ENCODE results near the gene KATNBL1.
"Not testable (repeated sequence)": the region's sequence is repeated elsewhere in the genome, so short reads cannot be mapped to it uniquely, and the experiment has no call there.

KATNBL1 gene

GRCh38 chr15:34188711-34189110 lies 21.2 kb downstream of the KATNBL1 start:
- DNase-seq, result no peak

GRCh38 chr15:34185666-34186065 lies 24.2 kb downstream of the KATNBL1 start:
- no peak for DNase-seq

GRCh38 chr15:34182942-34183341 lies 27.0 kb downstream of the KATNBL1 start:
- DNase-seq, result no peak

GRCh38 chr15:34179234-34179633 lies 30.7 kb downstream of the KATNBL1 start:
- no peak for DNase-seq

GRCh38 chr15:34165987-34166573 lies 43.8 kb downstream of the KATNBL1 start:
- DNase-seq, result not testable (repeated sequence)

- no peak for DNase-seq
Measured at GRCh38 chr15:34161329-34161963, 48.5 kb downstream of the KATNBL1 start.

- DNase-seq, result no peak
Measured at GRCh38 chr15:34160735-34161134, 49.2 kb downstream of the KATNBL1 start.

GRCh38 chr15:34158355-34158754 lies 51.5 kb downstream of the KATNBL1 start:
- DNase-seq, result no peak

- no peak for DNase-seq
Measured at GRCh38 chr15:34155859-34156258, 54.0 kb downstream of the KATNBL1 start.

GRCh38 chr15:34154725-34155204 lies 55.1 kb downstream of the KATNBL1 start:
- DNase-seq, result no peak

GRCh38 chr15:34147371-34148140 lies 62.3 kb downstream of the KATNBL1 start:
- no peak for DNase-seq

GRCh38 chr15:34133511-34133910 lies 76.4 kb downstream of the KATNBL1 start:
- DNase-seq, result no peak

- no peak for DNase-seq
Measured at GRCh38 chr15:34132881-34133280, 77.0 kb downstream of the KATNBL1 start.

GRCh38 chr15:34128898-34129297 lies 81.0 kb downstream of the KATNBL1 start:
- DNase-seq, result no peak

- no peak for DNase-seq
Measured at GRCh38 chr15:34126522-34126921, 83.4 kb downstream of the KATNBL1 start.

GRCh38 chr15:34125945-34126344 lies 84.0 kb downstream of the KATNBL1 start:
- no peak for DNase-seq

GRCh38 chr15:34124651-34125050 lies 85.2 kb downstream of the KATNBL1 start:
- no peak for DNase-seq

GRCh38 chr15:34122771-34123183 lies 87.1 kb downstream of the KATNBL1 start:
- no peak for DNase-seq

- DNase-seq, result not testable (repeated sequence)
Measured at GRCh38 chr15:34121786-34122185, 88.1 kb downstream of the KATNBL1 start.

- DNase-seq, result not testable (repeated sequence)
Measured at GRCh38 chr15:34120420-34120819, 89.5 kb downstream of the KATNBL1 start.

- no peak for DNase-seq
Measured at GRCh38 chr15:34119291-34119690, 90.6 kb downstream of the KATNBL1 start.

GRCh38 chr15:34116620-34117019 lies 93.3 kb downstream of the KATNBL1 start:
- no peak for DNase-seq

- DNase-seq, result no peak
Measured at GRCh38 chr15:34114739-34115138, 95.2 kb downstream of the KATNBL1 start.

GRCh38 chr15:34114215-34114614 lies 95.7 kb downstream of the KATNBL1 start:
- no peak for DNase-seq

Data from activated effector memory CD4-positive, alpha-beta T cell treated with anti-CD3 and anti-CD28 coated beads, Interleukin-2, amount 50 U/mL, for 16 hours (primary cell).